Neural progenitor cell (in vitro differentiated cells): ENCODE measurements around the gene ASXL3.

Experiments used
- EZH2 ChIP-seq: fragments of 200-600 bp; sonication (generic); IDR thresholded peaks from 2 replicates; pipeline ENCODE4 v1.6.1; 2017; ENCODE audit warnings: antibody characterized with exemption, mild to moderate bottlenecking, moderate library complexity
- EZH2phosphoT487 ChIP-seq: fragments of 200-600 bp; sonication (generic); IDR thresholded peaks from 2 replicates; pipeline ENCODE4 v1.6.1; 2017; ENCODE audit warnings: antibody characterized with exemption
- TF ChIP-seq, protein P1 (sequence below): fragments of 200-600 bp; sonication (generic); IDR thresholded peaks from 2 replicates; pipeline ENCODE4 v1.5.1; 2017; ENCODE audit warnings: antibody characterized with exemption, mild to moderate bottlenecking

DNA sequence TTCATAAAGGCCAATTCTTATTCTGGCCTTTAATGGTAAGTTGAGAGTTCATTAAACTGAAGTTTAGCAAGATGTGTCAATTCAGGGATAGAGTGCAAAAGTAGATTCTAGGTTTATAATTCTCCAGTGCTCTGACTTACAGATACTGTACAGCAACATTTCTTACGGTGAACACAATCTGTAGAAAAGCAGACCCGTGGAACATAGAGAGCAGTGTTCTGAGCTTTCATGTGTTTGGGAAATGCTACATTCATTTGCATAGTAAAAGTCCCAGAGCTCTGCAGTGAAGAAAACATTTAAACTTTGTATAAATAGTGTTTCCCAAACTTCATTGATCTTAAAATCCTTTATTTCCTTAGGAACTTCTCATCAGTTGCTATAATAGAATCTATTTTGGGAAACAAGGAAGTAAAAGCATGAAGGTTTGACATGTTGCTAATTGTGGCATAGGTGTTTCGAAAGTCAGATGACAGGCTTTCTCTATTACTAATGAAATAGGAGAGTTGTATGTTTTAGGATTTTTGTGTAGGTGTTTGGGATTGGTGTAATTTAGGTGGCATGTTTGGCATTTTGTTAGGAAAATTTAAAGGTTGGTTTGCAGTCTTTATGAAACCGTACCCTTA lies 138.2 kb downstream of the ASXL3 start:
- TF ChIP-seq, protein P1, sequence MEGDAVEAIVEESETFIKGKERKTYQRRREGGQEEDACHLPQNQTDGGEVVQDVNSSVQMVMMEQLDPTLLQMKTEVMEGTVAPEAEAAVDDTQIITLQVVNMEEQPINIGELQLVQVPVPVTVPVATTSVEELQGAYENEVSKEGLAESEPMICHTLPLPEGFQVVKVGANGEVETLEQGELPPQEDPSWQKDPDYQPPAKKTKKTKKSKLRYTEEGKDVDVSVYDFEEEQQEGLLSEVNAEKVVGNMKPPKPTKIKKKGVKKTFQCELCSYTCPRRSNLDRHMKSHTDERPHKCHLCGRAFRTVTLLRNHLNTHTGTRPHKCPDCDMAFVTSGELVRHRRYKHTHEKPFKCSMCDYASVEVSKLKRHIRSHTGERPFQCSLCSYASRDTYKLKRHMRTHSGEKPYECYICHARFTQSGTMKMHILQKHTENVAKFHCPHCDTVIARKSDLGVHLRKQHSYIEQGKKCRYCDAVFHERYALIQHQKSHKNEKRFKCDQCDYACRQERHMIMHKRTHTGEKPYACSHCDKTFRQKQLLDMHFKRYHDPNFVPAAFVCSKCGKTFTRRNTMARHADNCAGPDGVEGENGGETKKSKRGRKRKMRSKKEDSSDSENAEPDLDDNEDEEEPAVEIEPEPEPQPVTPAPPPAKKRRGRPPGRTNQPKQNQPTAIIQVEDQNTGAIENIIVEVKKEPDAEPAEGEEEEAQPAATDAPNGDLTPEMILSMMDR: no peak
- TF ChIP-seq EZH2phosphoT487 (no peak), EZH2 (no peak)
